ENCODE data around the gene ETV3.

Gene ETV3

DNA sequence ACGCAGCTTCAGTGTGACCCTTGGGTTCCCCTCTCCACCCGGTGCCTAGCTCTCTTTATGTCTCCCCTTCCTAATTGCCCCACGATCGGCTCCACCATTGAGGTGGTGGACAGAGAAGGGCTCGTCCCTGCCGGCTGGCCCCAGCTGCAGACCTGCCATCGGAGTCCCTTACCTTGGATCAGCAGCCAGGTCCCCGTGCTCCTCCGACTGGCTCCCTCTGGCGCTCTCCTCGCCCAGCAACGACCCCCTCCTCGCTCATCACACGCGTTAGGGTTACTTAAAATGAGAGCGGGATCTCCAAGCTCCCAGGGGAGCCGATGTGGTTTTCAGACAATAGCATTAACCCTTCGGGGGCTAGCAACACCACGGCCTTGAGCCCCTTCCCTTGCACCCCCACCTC is 30.5 kb downstream of the ETV3 start:
- Histone ChIP-seq H3K4me2 (ENCODE audit: low read depth, low read length, poor library complexity, severe bottlenecking) (no peak overlapping the region), H3F3A (ENCODE audit: insufficient read depth) (no peaks in the 10 kb centered on the region), H3K9me3 (ENCODE audit: insufficient read depth, low read length) (no peaks in the 10 kb centered on the region), H3K27me3 (ENCODE audit: low read length) (no peaks in the 10 kb centered on the region), H3K27ac (ENCODE audit: low read depth, low read length) (no peak overlapping the region), H3K79me2 (ENCODE audit: insufficient read depth, low read length) (no peaks in the 10 kb centered on the region), H3K36me3 (ENCODE audit: low read length) (no peaks in the 10 kb centered on the region), H4K20me1 (ENCODE audit: low read depth, low read length) (no peaks in the 10 kb centered on the region), H3K9ac (ENCODE audit: low read length) (no peak overlapping the region), H3K4me3 (ENCODE audit: insufficient read depth, low read length, poor library complexity, severe bottlenecking) (no peak overlapping the region), H2AFZ (ENCODE audit: low read depth, low read length, severe bottlenecking) (no peak overlapping the region), H3K9me2 (replicated peaks; ENCODE audit: insufficient read depth, low read length) (no peaks in the 10 kb centered on the region)
- TF ChIP-seq CTCF (IDR thresholded peaks at IDR 0.05; ENCODE audit: insufficient read depth, low read length, poor library complexity, severe bottlenecking) (no peak), EZH2phosphoT487 (conservative IDR thresholded peaks at IDR 0.05; ENCODE audit: low read length) (no peak)

GRCh38 chr1:157106813-157107189 is 31.4 kb downstream of the ETV3 start:
- no peaks in the 10 kb centered on the region for H3K79me2 ChIP-seq (ENCODE audit: insufficient read depth, low read length)
- no peaks in the 10 kb centered on the region for H3K27me3 ChIP-seq (ENCODE audit: low read length)
- H3K36me3 ChIP-seq (ENCODE audit: low read length), result no peaks in the 10 kb centered on the region
- H3K4me2 ChIP-seq (ENCODE audit: low read depth, low read length, poor library complexity, severe bottlenecking), result no peak overlapping the region
- no peak overlapping the region for H2AFZ ChIP-seq (ENCODE audit: low read depth, low read length, severe bottlenecking)
- no peak overlapping the region for H3K9ac ChIP-seq (ENCODE audit: low read length)
- H3K9me3 ChIP-seq (ENCODE audit: insufficient read depth, low read length), result no peaks in the 10 kb centered on the region
- TF ChIP-seq EZH2phosphoT487 (conservative IDR thresholded peaks at IDR 0.05; ENCODE audit: low read length) (no peak), CTCF (IDR thresholded peaks at IDR 0.05; ENCODE audit: insufficient read depth, low read length, poor library complexity, severe bottlenecking) (no peak)
- H3K4me3 ChIP-seq (ENCODE audit: insufficient read depth, low read length, poor library complexity, severe bottlenecking), result no peak overlapping the region
- H3K27ac ChIP-seq (ENCODE audit: low read depth, low read length), result no peak overlapping the region
- H3F3A ChIP-seq (ENCODE audit: insufficient read depth), result no peaks in the 10 kb centered on the region
- H3K9me2 ChIP-seq (replicated peaks; ENCODE audit: insufficient read depth, low read length), result no peaks in the 10 kb centered on the region
- H4K20me1 ChIP-seq (ENCODE audit: low read depth, low read length), result no peaks in the 10 kb centered on the region

DNA sequence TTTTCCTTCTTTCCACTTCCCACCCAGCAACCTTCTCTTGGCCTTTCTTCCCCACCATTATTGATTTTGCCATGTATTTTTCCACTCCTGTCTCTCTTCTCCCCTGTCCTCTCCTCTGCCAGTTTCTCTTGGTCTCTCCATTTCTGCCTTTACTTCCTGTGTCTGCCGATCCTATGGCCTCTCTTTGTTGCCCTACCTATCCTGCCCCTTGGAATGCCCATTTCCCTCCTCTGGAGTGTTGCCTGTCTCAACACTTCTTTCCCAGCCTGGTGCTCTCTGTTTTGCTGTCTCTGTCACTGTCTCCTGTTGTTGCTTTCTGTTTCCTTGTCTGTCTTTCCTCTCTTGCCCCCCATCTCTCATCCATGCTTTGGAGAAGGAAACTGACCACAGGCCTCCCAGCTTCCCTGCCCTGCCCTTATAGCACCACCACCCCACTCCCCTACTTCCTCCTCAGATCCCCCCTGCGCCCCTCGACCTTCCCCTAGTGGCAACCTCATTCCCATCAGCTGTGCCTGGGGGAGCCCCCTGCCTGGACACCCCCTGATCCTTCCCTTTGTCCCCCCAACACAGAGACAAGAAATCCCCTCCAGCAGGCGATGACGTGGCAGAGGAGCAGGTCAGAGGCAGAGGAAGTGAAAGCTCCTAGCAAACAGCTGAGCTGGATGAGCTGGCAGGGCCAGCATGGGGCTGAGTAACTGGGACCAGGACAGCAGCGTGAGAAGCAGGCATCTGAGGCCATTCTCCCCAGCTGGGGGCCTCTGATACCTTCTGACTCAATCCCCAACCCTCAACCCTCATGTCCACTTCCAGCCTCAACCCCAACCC is 32.0 kb downstream of the ETV3 start:
- no peak overlapping the region for H2AFZ ChIP-seq (ENCODE audit: low read depth, low read length, severe bottlenecking)
- H3K4me2 ChIP-seq (ENCODE audit: low read depth, low read length, poor library complexity, severe bottlenecking), result no peak overlapping the region
- no peaks in the 10 kb centered on the region for H3F3A ChIP-seq (ENCODE audit: insufficient read depth)
- no peaks in the 10 kb centered on the region for H3K36me3 ChIP-seq (ENCODE audit: low read length)
- no peaks in the 10 kb centered on the region for H3K9me3 ChIP-seq (ENCODE audit: insufficient read depth, low read length)
- H3K27ac ChIP-seq (ENCODE audit: low read depth, low read length), result no peak overlapping the region
- TF ChIP-seq EZH2phosphoT487 (conservative IDR thresholded peaks at IDR 0.05; ENCODE audit: low read length) (no peak), CTCF (IDR thresholded peaks at IDR 0.05; ENCODE audit: insufficient read depth, low read length, poor library complexity, severe bottlenecking) (no peak)
- H4K20me1 ChIP-seq (ENCODE audit: low read depth, low read length), result no peaks in the 10 kb centered on the region
- no peak overlapping the region for H3K9ac ChIP-seq (ENCODE audit: low read length)
- no peaks in the 10 kb centered on the region for H3K79me2 ChIP-seq (ENCODE audit: insufficient read depth, low read length)
- H3K9me2 ChIP-seq (replicated peaks; ENCODE audit: insufficient read depth, low read length), result no peaks in the 10 kb centered on the region
- H3K4me3 ChIP-seq (ENCODE audit: insufficient read depth, low read length, poor library complexity, severe bottlenecking), result no peak overlapping the region
- no peaks in the 10 kb centered on the region for H3K27me3 ChIP-seq (ENCODE audit: low read length)
